ENCODE data around the gene SPAG8. TPM values are rescaled to one million over a fixed set of nuclear protein-coding genes. Genes with fewer than 3 reads are reported as not detected.

SPAG8 gene
- total and polyA plus RNA-seq, 2 experiments from 2014 or later: 0.45 TPM

GRCh38 chr9:35769763-35770162 lies 42.3 kb downstream of the SPAG8 start:
- no peak overlapping the region for H3K27ac Mint-ChIP-seq
- Histone ChIP-seq H2AFZ (no peak overlapping the region), H4K20me1 (replicated peaks; ENCODE audit: insufficient read depth) (peaks cover 3% of the 10 kb centered on the region; the same call in 1 of the 2 replicates), H3K27me3 (ENCODE audit: insufficient read depth) (no peaks in the 10 kb centered on the region), H3K27ac (ENCODE audit: low read depth) (no peak overlapping the region), H3K4me2 (no peak overlapping the region), H3F3A (replicated peaks; ENCODE audit: low read depth) (0 out of 2 replicates have a peak, but pooled peaks cover under 1% of the 10 kb centered on the region), H3K79me2 (replicated peaks; ENCODE audit: insufficient read depth) (peaks cover 10% of the 10 kb centered on the region), H3K4me1 (ENCODE audit: insufficient read depth) (no peaks in the 10 kb centered on the region), H3K4me3 (no peak overlapping the region), H3K9me2 (ENCODE audit: insufficient read depth) (no peaks in the 10 kb centered on the region), H3K36me3 (ENCODE audit: insufficient read depth) (no peaks in the 10 kb centered on the region)
- no peak for TF ChIP-seq CTCF (conservative IDR thresholded peaks at IDR 0.05; ENCODE audit: low read depth in 2 of 2)
- no peak for TF ChIP-seq ZNF114 (CRISPR knock-in tag; IDR thresholded peaks at IDR 0.05)
- no peak for TF ChIP-seq NANOG (IDR thresholded peaks at IDR 0.05; ENCODE audit: borderline replicate concordance)
- no peak for TF ChIP-seq ZNF331 (CRISPR knock-in tag; IDR thresholded peaks at IDR 0.05; ENCODE audit: low read depth)
- TF ChIP-seq EZH2phosphoT487 (IDR thresholded peaks at IDR 0.05; ENCODE audit: unreplicated experiment): no peak
- TF ChIP-seq EZH2 (IDR thresholded peaks at IDR 0.05; ENCODE audit: low read depth, unreplicated experiment): no peak
- no peak for TF ChIP-seq ETS1 (IDR thresholded peaks at IDR 0.05)
- TF ChIP-seq STAT1 (IDR thresholded peaks at IDR 0.05; ENCODE audit: unreplicated experiment): no peak
- TF ChIP-seq REST (IDR thresholded peaks at IDR 0.05; ENCODE audit: unreplicated experiment): no peak
- no peak for TF ChIP-seq CREB1 (CRISPR knock-in tag; IDR thresholded peaks at IDR 0.05; ENCODE audit: low read depth)
- TF ChIP-seq POLR2AphosphoS5 (IDR thresholded peaks at IDR 0.05; ENCODE audit: low read depth): no peak
- no peak for TF ChIP-seq JUNB (IDR thresholded peaks at IDR 0.05; ENCODE audit: unreplicated experiment)
- no peak for TF ChIP-seq ZNF462 (CRISPR knock-in tag; IDR thresholded peaks at IDR 0.05)
- H3K27me3 Mint-ChIP-seq (ENCODE audit: insufficient read depth, low read depth, poor library complexity): no peaks in the 10 kb centered on the region
- H3K36me3 Mint-ChIP-seq (ENCODE audit: low read depth): no peaks in the 10 kb centered on the region
- ATAC-seq (no peak), DNase-seq (ENCODE audit: low spot score) (no peak)
- H3K4me3 Mint-ChIP-seq: no peak overlapping the region
- peaks cover 1% of the 10 kb centered on the region for H3K4me1 Mint-ChIP-seq
- H3K9me3 Mint-ChIP-seq: no peaks in the 10 kb centered on the region

Data from GM23338 (cell line).